ENCODE data around the gene ARHGEF17. TPM values are rescaled to one million over a fixed set of nuclear protein-coding genes. Genes with fewer than 3 reads are reported as not detected.

The ARHGEF17 gene
- total and polyA plus RNA-seq, 2 of the 13 experiments (the other 11 are each of a cell fraction or from before 2014, with no cell fraction given) = 10.7 to 28.8 TPM

- in situ Hi-C loops (cut with HindIII; ENCODE audit: extremely low pct_ligation_motif_present, low pct_unique_long_range_greater_than_20kb) = no loop called here
These were observed 72.3 kb downstream of the ARHGEF17 start for GRCh38 chr11:73380331-73380730.

DNA sequence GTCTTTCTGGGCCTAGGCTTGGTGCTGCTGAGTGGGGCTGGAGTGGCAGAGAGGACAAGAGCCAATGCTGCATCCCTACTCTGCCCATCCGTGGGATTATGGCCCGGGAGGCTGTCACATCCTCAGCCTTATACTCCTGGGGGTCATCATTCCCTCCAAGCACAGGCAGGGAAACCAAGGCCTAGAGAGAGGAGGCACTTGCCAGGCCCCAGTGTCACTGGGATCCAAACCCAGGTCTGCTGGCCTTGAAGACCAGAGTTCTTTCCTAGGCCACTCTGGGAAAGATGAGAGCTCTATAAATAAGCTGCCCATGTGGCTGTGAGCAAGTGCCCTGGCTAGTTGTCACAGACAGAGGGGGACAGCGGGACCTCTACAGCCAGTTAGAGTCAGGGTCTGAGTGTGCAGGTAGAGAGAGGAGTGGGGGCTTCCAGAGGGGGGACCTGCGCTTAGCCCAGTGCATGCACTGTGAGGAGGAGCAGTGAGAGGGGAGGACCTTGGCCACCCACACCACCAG lies 72.9 kb downstream of the ARHGEF17 start:
- ATAC-seq (no peak), FAIRE-seq (no peak), DNase-seq (ENCODE audit: low spot score) (no peak)
- H3K36me3 ChIP-seq (replicated peaks in 1 of 2; ENCODE audit: control insufficient read depth in 1 of 2, insufficient read depth in 2 of 2, low read length in 2 of 2) = no peaks in the 10 kb centered on the region
- no peaks in the 10 kb centered on the region; a peak in 1 of 5 replicates for H3K27me3 ChIP-seq (ENCODE audit: control insufficient read depth in 1 of 2, insufficient read depth in 2 of 2, low read length in 2 of 2)
- no peak overlapping the region for H3K4me3 ChIP-seq (replicated peaks in 1 of 3; ENCODE audit: insufficient read depth in 1 of 3, low read depth in 2 of 3, low read length in 3 of 3)
- POLR2A ChIA-PET = interaction anchor here (0.6 kb wide), 1 partner anchor 74 kb away, joined by 3 read pairs; no protein-coding TSS in a partner anchor
- H2AFZ ChIP-seq (ENCODE audit: low read length) = no peak overlapping the region
- in situ Hi-C loops (cut with HindIII; ENCODE audit: extremely low pct_ligation_motif_present, low pct_unique_long_range_greater_than_20kb) = no loop called here
- WGBS (ENCODE audit: low lambda C conversion rate) = 88% methylated on average over 1 of the region's 4 CpGs
- BruUV-seq (replicated peaks) = no TSS peak
- no peak overlapping the region for H3K27ac ChIP-seq (ENCODE audit: extremely low read length, insufficient read depth, low read length)
- H3K4me1 ChIP-seq (ENCODE audit: insufficient read depth, low read length) = peaks cover 31% of the 10 kb centered on the region
- no peaks in the 10 kb centered on the region for H4K20me1 ChIP-seq (ENCODE audit: insufficient read depth, low read length)
- no peaks in the 10 kb centered on the region for H3K9me3 ChIP-seq (ENCODE audit: low read length)
- no peak overlapping the region for H3K9ac ChIP-seq (ENCODE audit: insufficient read depth, low read depth, low read length)
- CTCF ChIA-PET (ENCODE audit: low intra/inter-chr PET ratio, low total read pairs) = no interaction called here
- intact Hi-C loops (cut with micrococcal nuclease; ENCODE audit: unreplicated experiment) = no loop called here
- peaks cover 25% of the 10 kb centered on the region for H3K79me2 ChIP-seq (ENCODE audit: insufficient read depth, low read length)
- H3K4me2 ChIP-seq (ENCODE audit: low read depth, low read length) = no peak overlapping the region
- TF ChIP-seq PRDM10 (CRISPR knock-in tag; IDR thresholded peaks at IDR 0.05; ENCODE audit: low read depth) (no peak), SMYD3 (CRISPR knock-in tag; IDR thresholded peaks at IDR 0.05) (no peak), BCLAF1 (IDR thresholded peaks at IDR 0.05) (no peak), REL (CRISPR knock-in tag; conservative IDR thresholded peaks at IDR 0.05) (no peak), SALL1 (CRISPR knock-in tag; IDR thresholded peaks at IDR 0.05) (no peak)

More at GRCh38 chr11:73380331-73380730, 72.3 kb downstream of the ARHGEF17 start:
- Histone ChIP-seq H3K9ac (ENCODE audit: insufficient read depth, low read depth, low read length) (no peak overlapping the region), H2AFZ (ENCODE audit: low read length) (no peak overlapping the region), H3K27ac (ENCODE audit: extremely low read length, insufficient read depth, low read length) (no peak overlapping the region), H3K4me1 (ENCODE audit: insufficient read depth, low read length) (peaks cover 31% of the 10 kb centered on the region), H3K27me3 (ENCODE audit: control insufficient read depth in 1 of 2, insufficient read depth in 2 of 2, low read length in 2 of 2) (no peaks in the 10 kb centered on the region; a peak in 1 of 5 replicates), H3K79me2 (ENCODE audit: insufficient read depth, low read length) (peaks cover 23% of the 10 kb centered on the region), H3K36me3 (replicated peaks in 1 of 2; ENCODE audit: control insufficient read depth in 1 of 2, insufficient read depth in 2 of 2, low read length in 2 of 2) (no peaks in the 10 kb centered on the region), H3K4me2 (ENCODE audit: low read depth, low read length) (no peak overlapping the region), H3K4me3 (replicated peaks in 1 of 3; ENCODE audit: insufficient read depth in 1 of 3, low read depth in 2 of 3, low read length in 3 of 3) (no peak overlapping the region), H4K20me1 (ENCODE audit: insufficient read depth, low read length) (no peaks in the 10 kb centered on the region), H3K9me3 (ENCODE audit: low read length) (no peaks in the 10 kb centered on the region)
- CTCF ChIA-PET (ENCODE audit: low intra/inter-chr PET ratio, low total read pairs) = no interaction called here
- POLR2A ChIA-PET = no interaction called here
- intact Hi-C loops (cut with micrococcal nuclease; ENCODE audit: unreplicated experiment) = no loop called here
- WGBS (ENCODE audit: low lambda C conversion rate) = 95% methylated on average over 4 of the region's 7 CpGs
- no peak for ATAC-seq
- TF ChIP-seq BATF2 (CRISPR knock-in tag; IDR thresholded peaks at IDR 0.05) (no peak), MLX (CRISPR knock-in tag; IDR thresholded peaks at IDR 0.05) (no peak), TBX3 (IDR thresholded peaks at IDR 0.05; ENCODE audit: borderline replicate concordance) (no peak), POLR2A (IDR thresholded peaks at IDR 0.05; ENCODE audit: insufficient read depth in 1 of 2, low read depth in 2 of 2, low read length in 2 of 2) (no peak)
- BruUV-seq (replicated peaks) = no TSS peak
- no peak for FAIRE-seq
- no peak for DNase-seq (ENCODE audit: low spot score)

All from HepG2 (cell line).